GM21717 (cell line): ENCODE data around the gene PCNX1.
A peak's percentile ranks its signal among the peaks of the same experiment; 100 is the strongest.
"Not testable (repeated sequence)": the region's sequence is repeated elsewhere in the genome, so short reads cannot be mapped to it uniquely, and the experiment has no call there.

Source experiments
- ATAC-seq: cut with Tn5 transposase; IDR thresholded peaks from one replicate; pipeline ENCODE4 v1.9.1; 2021; ENCODE audit warnings: mild to moderate bottlenecking, moderate library complexity; ENCODE audit not compliant: unreplicated experiment

The PCNX1 gene

GRCh38 chr14:70907176-70907995 lies at the start of gene PCNX1:
Gene PCNX1 (plus strand): TSS chr14:70907459. CDS start chr14:70907851, 392 bp downstream.
- peak; percentile 63 for ATAC-seq

- no peak for ATAC-seq
Observed at GRCh38 chr14:70857496-70857890, 49.8 kb upstream of the PCNX1 start.

GRCh38 chr14:70858641-70859040 lies 48.6 kb upstream of the PCNX1 start:
- ATAC-seq: no peak

- not testable (repeated sequence) for ATAC-seq
Observed at GRCh38 chr14:70866992-70867391, 40.3 kb upstream of the PCNX1 start.

GRCh38 chr14:70871001-70871400 lies 36.3 kb upstream of the PCNX1 start:
- no peak for ATAC-seq

GRCh38 chr14:70871863-70872677 lies 35.2 kb upstream of the PCNX1 start:
- ATAC-seq: no peak

- no peak for ATAC-seq
Observed at GRCh38 chr14:70872678-70873020, 34.6 kb upstream of the PCNX1 start.

GRCh38 chr14:70873627-70874026 lies 33.6 kb upstream of the PCNX1 start:
- ATAC-seq: no peak

- not testable (repeated sequence) for ATAC-seq
Observed at GRCh38 chr14:70875811-70876460, 31.3 kb upstream of the PCNX1 start.

GRCh38 chr14:70879448-70879847 lies 27.8 kb upstream of the PCNX1 start:
- ATAC-seq: no peak

- ATAC-seq: not testable (repeated sequence)
Observed at GRCh38 chr14:70880888-70881287, 26.4 kb upstream of the PCNX1 start.

- ATAC-seq: peak; percentile 39
Observed at GRCh38 chr14:70881549-70882177, 25.6 kb upstream of the PCNX1 start.

GRCh38 chr14:70882776-70883492 lies 24.3 kb upstream of the PCNX1 start:
- no peak for ATAC-seq

- ATAC-seq: no peak
Observed at GRCh38 chr14:70884595-70885342, 22.5 kb upstream of the PCNX1 start.

GRCh38 chr14:70885343-70886022 lies 21.8 kb upstream of the PCNX1 start:
- no peak for ATAC-seq

- peak; percentile 42 for ATAC-seq
Observed at GRCh38 chr14:70886421-70887206, 20.6 kb upstream of the PCNX1 start.

GRCh38 chr14:70887207-70887681 lies 20.0 kb upstream of the PCNX1 start:
- peak; percentile 44 for ATAC-seq
